HT-29 (cell line): Measurements from ENCODE around the gene OR10A4. TPM values are rescaled to one million over a fixed set of nuclear protein-coding genes. Genes with fewer than 3 reads are reported as not detected.
A peak's percentile ranks its signal among the peaks of the same experiment; 100 is the strongest.
"Not testable (repeated sequence)": the region's sequence is repeated elsewhere in the genome, so short reads cannot be mapped to it uniquely, and the experiment has no call there.

Experiments
- DNase-seq: peaks from one replicate; pipeline ENCODE4 v3.0.0-alpha.2; 2015; ENCODE audit warnings: low spot score
- total RNA-seq: library from RNA; depleted of rRNA; stranded (reverse); fragments of >200 nt; shearing (Covaris generic); gene quantifications from 2 replicates; pipeline ENCODE4 v1.2.3, GENCODE V29; 2014; rRNA removed

OR10A4 gene
- total RNA-seq, 1 experiment from 2014 or later = not detected

- no peak for DNase-seq
Observed at GRCh38 chr11:6895010-6895409, 18.6 kb downstream of the OR10A4 start.

DNA sequence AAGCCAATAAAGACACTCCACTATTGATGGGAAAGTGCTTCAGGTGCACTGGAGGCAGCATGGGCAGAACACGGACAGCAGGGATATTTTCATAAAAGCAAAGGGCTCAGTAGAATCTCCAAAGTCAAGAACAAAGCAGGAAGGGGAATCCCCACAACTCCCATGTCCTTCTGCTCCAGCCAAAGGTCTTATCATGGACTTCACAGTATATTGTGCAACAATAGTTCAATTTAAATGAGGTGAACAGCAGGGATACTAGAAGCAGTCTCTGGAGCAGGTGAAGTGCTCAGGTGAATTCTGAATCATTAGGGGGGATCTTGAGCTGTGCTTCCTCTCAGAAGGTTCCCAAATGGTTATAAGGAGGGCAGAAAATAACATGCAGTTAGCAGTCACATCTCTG, 22.5 kb downstream of the OR10A4 start:
- no peak for DNase-seq

DNA sequence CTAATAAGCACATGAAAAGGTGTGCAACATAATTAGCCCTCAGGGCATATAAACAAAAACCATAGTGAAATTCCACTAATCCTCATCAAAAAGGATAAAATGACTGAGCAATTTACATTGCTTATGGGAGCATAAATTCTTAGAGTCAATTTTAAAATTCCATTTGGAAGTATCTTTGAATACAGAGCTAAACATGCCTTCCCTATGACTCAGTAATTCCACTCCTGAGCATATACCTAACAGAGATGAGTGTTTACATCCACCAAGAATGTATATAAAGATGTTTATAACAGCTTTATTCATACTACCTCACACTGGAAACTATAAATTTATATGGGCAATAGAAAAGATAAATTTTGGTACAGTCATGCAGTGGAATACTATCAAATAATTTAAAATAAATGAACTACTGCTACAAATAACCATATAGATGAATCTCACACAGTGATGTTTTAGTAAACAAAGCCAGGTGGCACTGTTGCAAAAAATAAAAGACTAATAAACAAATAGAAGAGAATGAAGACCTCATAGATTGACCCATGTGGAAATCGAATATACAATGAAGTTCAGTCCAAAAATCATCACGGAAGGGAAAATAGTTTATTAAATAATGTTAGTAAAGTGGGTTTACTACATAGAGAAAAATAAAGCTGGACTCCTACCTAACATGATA, 24.0 kb downstream of the OR10A4 start:
- peak; percentile 24 for DNase-seq

- not testable (repeated sequence) for DNase-seq
Observed at GRCh38 chr11:6904804-6905203, 28.4 kb downstream of the OR10A4 start.

DNA sequence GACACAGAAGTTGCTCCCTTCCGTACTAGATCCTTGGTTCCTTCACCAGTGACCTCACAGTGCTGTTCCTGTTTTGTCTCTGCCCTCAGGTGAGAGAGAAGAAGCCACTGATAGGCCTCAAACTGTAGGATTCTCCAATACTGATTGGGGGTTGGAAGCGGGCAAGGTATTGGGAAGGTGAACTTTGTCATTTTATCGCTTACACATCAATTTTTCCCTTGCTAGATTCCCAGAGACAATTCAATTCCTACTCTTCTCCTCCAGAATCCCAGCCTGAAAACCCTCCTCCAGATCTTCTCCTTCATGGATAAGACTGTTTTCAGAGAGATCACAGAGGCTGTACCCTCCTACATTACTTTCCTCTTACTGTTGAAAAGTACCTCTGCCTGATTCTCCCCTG, 35.0 kb downstream of the OR10A4 start:
- DNase-seq = no peak

DNA sequence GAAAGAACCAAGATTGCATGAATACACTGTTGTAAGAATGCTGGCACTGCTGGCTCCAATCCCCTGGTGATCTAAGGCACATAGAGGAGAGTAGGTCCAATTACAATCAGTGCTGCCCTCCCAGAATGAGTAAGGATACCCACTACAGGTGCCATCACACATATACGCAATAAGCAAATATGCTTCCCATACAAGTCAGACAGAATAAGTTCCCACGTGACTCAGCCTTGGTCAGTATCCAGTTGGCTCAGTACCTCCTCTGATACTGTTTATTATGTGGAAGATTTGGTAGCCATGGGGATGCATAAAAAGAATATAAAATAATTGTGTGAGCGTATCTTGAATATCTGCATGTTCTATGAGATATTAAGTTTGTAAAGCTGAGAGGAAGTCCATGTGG, 35.5 kb downstream of the OR10A4 start:
- no peak for DNase-seq

DNA sequence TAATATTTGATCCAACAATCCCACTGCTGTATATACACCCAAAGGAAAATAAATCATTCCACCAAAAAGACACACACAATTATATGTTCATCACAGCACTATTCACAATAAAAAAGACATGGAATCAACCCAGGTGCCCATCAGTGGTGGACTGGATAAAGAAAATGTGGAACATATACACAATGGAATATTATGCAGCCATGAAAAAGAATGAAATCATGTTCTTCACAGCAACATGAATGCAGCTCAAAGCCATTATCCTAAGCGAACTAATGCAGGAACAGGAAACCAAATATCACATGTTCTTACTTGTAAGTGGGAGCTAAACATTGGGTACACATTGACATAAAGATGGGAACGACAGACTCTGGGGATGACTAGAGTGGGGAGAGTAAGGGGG, 43.3 kb downstream of the OR10A4 start:
- no peak for DNase-seq

- no peak for DNase-seq
Observed at GRCh38 chr11:6920702-6921101, 44.3 kb downstream of the OR10A4 start, which contains the start of gene OR2D3. Gene OR2D3 (plus strand): TSS chr11:6921002. CDS start chr11:6921002, 0 bp downstream.

DNA sequence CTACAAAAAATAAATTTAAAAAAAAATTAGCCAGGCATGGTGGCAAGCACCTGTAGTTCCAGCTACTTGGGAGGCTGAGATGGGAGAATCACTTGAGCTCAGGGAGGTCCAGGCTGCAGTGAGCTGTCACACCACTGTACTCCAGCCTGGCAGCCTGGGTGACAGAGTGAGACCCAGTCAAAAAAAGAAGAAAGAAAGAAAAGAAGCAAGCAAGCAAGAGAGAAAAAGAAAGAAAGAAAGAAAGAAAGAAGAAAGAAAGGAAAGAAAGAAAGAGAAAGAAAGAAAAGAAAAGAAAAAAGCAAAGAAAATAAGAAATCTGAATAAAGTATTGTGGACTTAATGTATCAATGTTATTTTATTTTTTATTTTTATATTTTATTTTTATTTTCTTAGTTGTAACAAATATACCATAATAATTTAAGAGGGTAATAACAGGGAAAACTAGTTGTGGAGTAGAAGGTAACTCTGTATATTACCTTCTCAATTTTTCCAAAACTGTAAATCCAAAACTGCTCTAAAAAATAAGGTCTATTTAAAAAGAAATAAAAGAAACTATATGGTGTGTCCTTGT, 48.7 kb downstream of the OR10A4 start:
- DNase-seq = no peak

GRCh38 chr11:6925636-6926207, 49.3 kb downstream of the OR10A4 start:
- no peak for DNase-seq

DNA sequence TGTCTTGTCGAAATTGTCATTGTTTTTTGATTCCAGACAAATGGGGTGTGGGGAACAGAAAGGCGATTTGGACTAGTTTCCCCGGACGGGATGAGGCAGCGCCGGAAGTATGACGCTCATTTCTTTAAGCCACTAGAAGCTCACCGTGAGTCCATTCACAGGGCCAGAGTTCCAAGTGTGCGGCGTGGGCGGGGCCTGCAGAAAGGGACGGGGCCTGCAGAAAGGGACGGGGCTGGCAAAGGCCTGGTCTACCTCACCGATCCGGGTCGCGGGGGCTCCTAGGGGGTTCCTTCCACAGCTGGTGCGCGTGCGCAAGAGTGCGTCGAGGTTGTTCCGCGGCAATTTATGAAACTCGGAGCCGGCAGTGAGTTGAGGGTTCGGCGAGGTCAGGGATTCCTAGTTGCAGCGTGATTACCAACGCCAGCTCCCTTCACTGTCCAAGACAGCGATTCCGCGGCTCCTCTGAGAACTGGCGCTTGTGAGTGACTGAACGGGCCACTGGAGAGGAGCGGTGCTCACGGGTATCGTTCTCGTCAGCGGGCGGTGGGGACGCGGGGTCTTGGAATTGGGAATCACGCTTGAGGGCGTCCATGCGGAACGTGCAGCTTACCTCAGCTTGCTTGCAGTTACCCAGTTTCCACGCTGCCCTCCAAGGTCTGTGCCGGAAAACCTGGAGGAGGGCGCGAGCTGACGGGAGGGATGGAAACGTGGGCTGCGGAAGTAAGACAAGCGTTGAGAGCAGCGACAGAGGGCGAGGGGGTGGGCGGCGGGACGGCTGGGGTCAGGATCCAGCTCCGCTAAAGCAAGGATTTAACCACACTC, 50.0 kb downstream of the OR10A4 start, which contains the start of gene ZNF215:
Gene ZNF215, plus strand, starts transcription at position 219 of the 822 bp plus-strand sequence. CDS start 5,847 bp downstream, outside the sequence.
- DNase-seq = peak; percentile 91

DNA sequence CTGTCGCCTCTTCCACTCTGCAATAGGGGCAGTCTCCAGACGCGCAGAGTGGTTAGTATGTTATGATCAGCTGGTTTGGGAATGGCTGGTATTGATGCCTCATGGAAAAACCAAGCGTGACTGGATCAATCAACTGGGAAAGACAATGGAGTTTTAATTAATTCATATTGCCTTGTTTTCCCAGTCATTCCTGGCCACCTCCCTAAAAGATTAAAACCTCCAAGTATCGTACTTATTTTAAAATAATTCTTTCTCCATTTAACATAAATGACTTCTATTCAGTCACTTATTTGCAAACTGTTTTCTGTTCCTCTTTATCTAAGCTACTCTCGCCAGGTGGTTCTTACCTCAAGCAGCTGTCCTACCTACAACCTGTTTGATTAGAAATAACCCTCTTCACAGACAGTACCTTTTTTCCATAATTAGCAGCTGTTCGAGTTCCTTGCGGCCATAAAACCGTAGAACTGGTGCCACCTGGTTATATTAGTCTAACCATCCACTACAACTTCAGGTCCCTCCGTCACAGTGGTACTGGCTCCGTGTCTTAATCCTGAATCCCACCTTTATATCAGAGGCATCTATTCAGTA, 50.7 kb downstream of the OR10A4 start:
- DNase-seq = peak; percentile 56

Other genes starting within 250 kb of the OR10A4 start
- 0.05 and 0.18 TPM in 2 replicates for gene DCHS1, start 220.8 kb upstream of the OR10A4 start, total RNA-seq
- 94.8 and 99.8 TPM in 2 replicates for gene MRPL17, start 193.3 kb upstream of the OR10A4 start, total RNA-seq
- 0.15 and 0.16 TPM in 2 replicates for gene OR2AG2, start 104.6 kb upstream of the OR10A4 start, total RNA-seq
- not detected in 2 replicates for gene OR2AG1, start 93.6 kb upstream of the OR10A4 start, total RNA-seq
- gene OR6A2, start 76.9 kb upstream of the OR10A4 start, total RNA-seq = 0.08 and 0.23 TPM in 2 replicates
- gene OR10A5, start 30.9 kb upstream of the OR10A4 start, total RNA-seq = not detected in 2 replicates
- not detected in 2 replicates for gene OR10A2, start 13.6 kb upstream of the OR10A4 start, total RNA-seq
- 0.37 TPM in 1 of 2 replicates, not detected in the other for gene OR2D2, start 15.9 kb downstream of the OR10A4 start, total RNA-seq
- gene OR2D3, start 44.4 kb downstream of the OR10A4 start, total RNA-seq = not detected in 2 replicates
- gene ZNF215, start 49.8 kb downstream of the OR10A4 start, total RNA-seq = 4.6 and 5.2 TPM in 2 replicates
- 1.8 and 2.5 TPM in 2 replicates for gene ZNF214, start 143.7 kb downstream of the OR10A4 start, total RNA-seq
- gene NLRP14, start 143.9 kb downstream of the OR10A4 start, total RNA-seq = not detected in 2 replicates
- 0.05 TPM in 1 of 2 replicates, not detected in the other for gene RBMXL2, start 212.4 kb downstream of the OR10A4 start, total RNA-seq